PFSK-1 (cell line): ENCODE results near the gene KIF9.

Source experiments
- FOXP2 ChIP-seq: optimal IDR thresholded peaks from 2 replicates; pipeline ENCODE3; 2011; ENCODE audit warnings: borderline replicate concordance, control low read depth, inconsistent platforms; ENCODE audit not compliant: insufficient read depth; ENCODE audit errors: extremely low read length, extremely low read depth
- POLR2AphosphoS5 ChIP-seq: IDR thresholded peaks from 2 replicates; pipeline ENCODE4 v1.6.1; 2012; ENCODE audit warnings: low read depth, mild to moderate bottlenecking, control low read depth, low read length, moderate library complexity
- REST ChIP-seq, 2 experiments: IDR thresholded peaks; 2 replicates each; pipeline versions ENCODE4 v1.6.1 to v1.8.0; 2011 to 2012; ENCODE audit warnings: low read depth in 2 of 2, low read length in 2 of 2, control low read depth in 1 of 2, inconsistent platforms in 1 of 2, mild to moderate bottlenecking in 1 of 2, moderate library complexity in 1 of 2; ENCODE audit not compliant: insufficient read depth in 1 of 2
- SIN3A ChIP-seq: IDR thresholded peaks from 2 replicates; pipeline ENCODE4 v1.6.1; 2012; ENCODE audit warnings: mild to moderate bottlenecking, low read length, moderate library complexity, borderline replicate concordance; ENCODE audit not compliant: insufficient read depth
- TAF1 ChIP-seq: IDR thresholded peaks from 2 replicates; pipeline ENCODE4 v1.6.1; 2012; ENCODE audit warnings: low read length, control low read depth, borderline replicate concordance; ENCODE audit not compliant: insufficient read depth

The KIF9 gene

DNA sequence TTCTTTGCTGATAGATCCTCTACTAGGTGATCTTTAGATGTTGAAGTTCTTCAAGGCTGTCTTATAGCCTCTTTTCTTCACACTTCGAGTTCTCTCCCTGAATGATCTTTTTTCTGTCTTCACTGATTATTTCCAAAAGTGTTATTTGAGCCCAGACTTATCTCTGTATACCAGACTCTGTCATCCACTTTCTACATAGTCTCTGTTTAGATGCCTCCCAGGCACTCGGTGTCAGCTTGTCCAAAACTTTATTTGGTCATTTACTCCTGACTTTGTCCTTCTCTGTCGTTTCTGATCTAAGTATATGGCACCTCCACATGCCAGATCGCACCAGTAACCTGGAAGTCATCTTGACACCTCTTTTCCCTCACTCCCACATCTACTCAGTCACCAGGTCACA, 27.8 kb upstream of the KIF9 start:
- TF ChIP-seq SIN3A (no peak), FOXP2 (no peak), REST (IDR thresholded peaks at IDR 0.05; ENCODE audit: insufficient read depth in 1 of 2, low read depth in 2 of 2, low read length in 2 of 2) (no peak), TAF1 (no peak), POLR2AphosphoS5 (no peak)

- TF ChIP-seq TAF1 (no peak), SIN3A (no peak), FOXP2 (no peak), REST (IDR thresholded peaks at IDR 0.05; ENCODE audit: insufficient read depth in 1 of 2, low read depth in 2 of 2, low read length in 2 of 2) (no peak), POLR2AphosphoS5 (no peak)
These were observed 23.4 kb upstream of the KIF9 start for GRCh38 chr3:47306022-47306421.

DNA sequence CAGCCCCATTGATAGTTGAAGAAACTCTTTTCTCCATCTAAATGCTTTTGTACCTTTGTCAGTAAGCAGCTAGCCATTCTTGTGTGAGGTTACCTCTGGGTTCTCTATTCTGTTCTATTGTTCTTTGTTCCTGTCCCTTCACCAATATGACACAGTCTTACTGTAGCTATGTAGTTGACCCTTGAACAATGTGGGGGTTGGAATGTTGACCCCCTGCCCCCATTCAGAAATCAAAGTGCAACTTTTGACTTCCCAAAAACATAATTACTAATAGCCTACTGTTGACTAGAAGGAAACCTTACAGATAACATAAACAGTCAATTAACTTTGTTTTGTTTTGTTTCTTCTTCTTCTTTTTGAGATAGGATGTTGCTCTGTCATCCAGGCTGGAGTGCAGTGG, 18.9 kb upstream of the KIF9 start:
- TF ChIP-seq TAF1: no peak
- TF ChIP-seq FOXP2: no peak
- TF ChIP-seq SIN3A: no peak
- no peak for TF ChIP-seq POLR2AphosphoS5
- no peak for TF ChIP-seq REST (IDR thresholded peaks at IDR 0.05; ENCODE audit: insufficient read depth in 1 of 2, low read depth in 2 of 2, low read length in 2 of 2)

GRCh38 chr3:47299381-47300318, 17.1 kb upstream of the KIF9 start:
- no peak for TF ChIP-seq SIN3A
- no peak for TF ChIP-seq REST (IDR thresholded peaks at IDR 0.05; ENCODE audit: insufficient read depth in 1 of 2, low read depth in 2 of 2, low read length in 2 of 2)
- no peak for TF ChIP-seq FOXP2
- no peak for TF ChIP-seq TAF1
- TF ChIP-seq POLR2AphosphoS5: no peak

- TF ChIP-seq SIN3A (no peak), FOXP2 (no peak), REST (IDR thresholded peaks at IDR 0.05; ENCODE audit: insufficient read depth in 1 of 2, low read depth in 2 of 2, low read length in 2 of 2) (no peak), POLR2AphosphoS5 (no peak), TAF1 (no peak)
These were observed 15.8 kb upstream of the KIF9 start for GRCh38 chr3:47298439-47298838.
